ENCODE results near the gene ENG.

The ENG gene

DNA sequence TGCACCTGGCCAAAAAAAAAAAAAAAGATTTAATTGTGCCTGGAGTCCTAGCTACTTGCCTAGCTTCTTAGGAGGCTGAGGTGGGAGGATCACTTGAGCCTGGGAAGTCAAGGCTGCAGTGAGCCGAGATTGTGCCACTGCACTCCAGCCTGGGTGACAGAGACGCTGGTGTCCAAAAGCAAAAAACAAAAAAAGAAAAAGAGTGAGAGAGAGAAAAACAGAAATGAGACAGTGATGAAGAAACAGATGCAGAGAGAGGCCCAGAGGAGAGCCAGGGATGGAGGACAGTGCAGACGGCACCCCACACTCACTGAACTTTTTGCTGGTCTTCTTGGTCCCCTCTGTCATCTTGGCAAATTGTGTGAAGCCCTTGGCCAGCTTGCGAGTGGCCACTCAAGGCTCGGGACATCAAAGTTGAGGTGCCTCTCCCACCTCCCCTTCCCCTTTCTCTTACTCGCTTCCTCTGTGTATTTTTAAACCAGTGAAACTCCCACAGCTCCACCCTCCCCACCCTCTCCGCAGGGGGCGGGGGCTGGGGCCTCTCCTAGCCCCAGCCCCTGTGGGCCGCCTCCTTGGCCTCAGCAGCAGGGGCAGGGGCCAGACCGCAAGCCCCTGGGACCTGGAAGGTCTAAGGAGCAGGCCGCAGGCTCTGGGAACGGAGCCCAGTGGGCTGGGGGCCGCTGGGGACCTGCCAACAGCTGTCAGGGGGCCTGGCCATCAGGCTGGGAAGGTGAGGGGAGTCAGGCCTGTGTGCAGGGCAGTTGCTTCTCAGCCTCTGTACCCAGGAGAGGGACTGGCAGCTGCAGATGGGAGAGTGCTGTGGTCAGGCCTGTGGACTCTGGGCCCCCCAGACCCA, 76.0 kb downstream of the ENG start, which contains the start of gene SH2D3C:
TSS of gene SH2D3C (minus strand) at position 387 of the 856 bp plus-strand sequence. CDS start at position 348, 39 bp downstream.
- DNase-seq (ENCODE audit: low read depth in 3 of 3, low spot score in 1 of 3): peak in 1 of 3 donors; percentile 39

DNA sequence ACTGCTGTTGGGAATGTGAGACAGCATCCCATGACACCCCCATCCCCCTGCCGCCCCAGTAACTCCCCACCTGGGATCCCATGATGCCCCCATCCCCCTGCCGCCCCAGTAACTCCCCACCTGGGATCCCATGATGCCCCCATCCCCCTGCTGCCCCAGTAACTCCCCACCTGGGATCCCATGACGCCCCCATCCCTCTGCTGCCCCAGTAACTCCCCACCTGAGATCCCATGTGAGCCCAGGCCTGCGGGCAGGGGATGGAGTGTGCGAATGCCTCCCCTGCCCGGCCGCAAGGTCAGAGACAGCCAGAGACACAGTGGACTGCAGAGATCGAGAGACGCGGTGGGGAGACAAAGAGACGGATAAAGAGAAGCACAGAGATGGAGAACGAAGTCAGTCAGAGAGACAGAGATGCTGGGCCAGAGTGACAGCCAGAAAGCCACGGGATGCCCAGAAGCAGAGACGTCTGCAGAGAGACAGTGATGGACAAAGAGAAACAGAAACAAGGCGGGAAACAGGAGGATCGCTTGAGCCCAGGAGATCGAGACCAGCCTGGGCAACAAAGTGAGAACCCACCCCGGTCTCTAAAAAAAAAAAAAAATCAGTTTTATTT, 77.0 kb downstream of the ENG start:
- DNase-seq (ENCODE audit: low read depth in 3 of 3, low spot score in 1 of 3): no peak

GRCh38 chr9:127776924-127777289, 77.6 kb downstream of the ENG start:
- DNase-seq (ENCODE audit: low read depth in 3 of 3, low spot score in 1 of 3): no peak

DNA sequence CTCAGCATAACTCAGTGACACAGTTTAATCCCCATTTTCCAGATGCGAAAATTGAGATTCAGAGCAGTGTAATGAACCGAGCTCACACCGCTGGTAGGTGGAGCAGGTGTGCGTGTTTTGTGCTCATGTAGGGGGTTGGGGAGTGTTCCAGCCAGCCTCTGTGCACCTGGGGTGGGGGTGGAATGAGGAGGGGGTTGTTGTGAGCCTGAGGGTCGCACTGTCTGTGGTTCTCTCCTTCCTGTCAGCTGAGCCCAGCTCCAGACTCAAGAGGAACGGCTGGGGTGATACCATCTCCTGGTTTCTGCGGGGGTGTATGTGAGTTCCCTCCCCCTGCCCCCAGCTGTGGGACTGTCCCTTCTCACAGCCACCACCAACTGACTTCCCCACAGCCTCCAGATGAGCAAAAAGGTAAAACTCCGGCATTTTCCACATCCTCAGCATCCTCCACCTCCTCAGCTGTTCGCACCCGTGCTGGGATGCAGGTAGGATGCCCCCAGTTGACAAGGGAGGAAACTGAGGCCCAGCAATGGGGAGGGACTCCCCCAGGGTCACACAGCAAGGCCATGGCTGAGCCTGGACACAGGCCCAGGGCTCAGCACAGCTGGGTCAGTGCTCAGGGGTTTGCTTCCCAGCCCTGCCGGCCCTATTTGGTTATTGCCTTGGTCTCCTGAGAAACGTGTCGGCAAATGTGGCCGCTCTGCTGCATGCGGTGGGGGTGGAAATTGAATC, 78.1 kb downstream of the ENG start:
- peak; percentile 45 to 68 (median 67) for DNase-seq (ENCODE audit: low read depth in 3 of 3, low spot score in 1 of 3)

GRCh38 chr9:127773981-127774380, 80.5 kb downstream of the ENG start:
- DNase-seq (ENCODE audit: low read depth in 3 of 3, low spot score in 1 of 3): no peak

GRCh38 chr9:127773272-127773671, 81.2 kb downstream of the ENG start:
- no peak for DNase-seq (ENCODE audit: low read depth in 3 of 3, low spot score in 1 of 3)

GRCh38 chr9:127772603-127773002, 81.9 kb downstream of the ENG start:
- no peak for DNase-seq (ENCODE audit: low read depth in 3 of 3, low spot score in 1 of 3)

- no peak for DNase-seq (ENCODE audit: low read depth in 3 of 3, low spot score in 1 of 3)
Measured at GRCh38 chr9:127771570-127772189, 82.8 kb downstream of the ENG start.

- peak; percentile 90 to 96 (median 95) for DNase-seq (ENCODE audit: low read depth in 3 of 3, low spot score in 1 of 3)
Measured at GRCh38 chr9:127770905-127771569, 83.4 kb downstream of the ENG start.

- no peak for DNase-seq (ENCODE audit: low read depth in 3 of 3, low spot score in 1 of 3)
Measured at GRCh38 chr9:127770583-127770904, 83.9 kb downstream of the ENG start.

- no peak for DNase-seq (ENCODE audit: low read depth in 3 of 3, low spot score in 1 of 3)
Measured at GRCh38 chr9:127769929-127770582, 84.4 kb downstream of the ENG start.

GRCh38 chr9:127769101-127769500, 85.4 kb downstream of the ENG start:
- DNase-seq (ENCODE audit: low read depth in 3 of 3, low spot score in 1 of 3): no peak

GRCh38 chr9:127768698-127769097, 85.8 kb downstream of the ENG start:
- no peak for DNase-seq (ENCODE audit: low read depth in 3 of 3, low spot score in 1 of 3)

DNA sequence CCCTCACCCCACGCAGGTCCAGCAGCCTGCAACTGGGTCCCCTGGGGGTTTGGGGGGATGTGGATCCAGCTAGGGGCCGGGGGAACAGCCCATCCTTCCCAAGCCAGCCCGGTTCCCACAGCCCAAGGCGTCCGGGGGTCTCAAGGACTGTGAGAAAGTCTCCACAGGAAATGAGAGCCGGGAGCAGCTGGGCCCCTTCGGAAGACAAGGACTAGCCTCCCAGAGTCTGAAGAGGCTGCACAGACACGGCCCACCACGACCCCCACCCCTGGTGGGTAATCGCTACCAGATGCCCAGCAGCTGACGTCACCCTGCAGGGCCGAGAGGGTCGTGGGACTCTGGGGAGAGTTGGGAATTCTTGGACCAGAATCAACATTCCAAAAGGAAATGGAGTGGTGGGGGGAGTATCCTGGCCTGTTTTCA, 86.5 kb downstream of the ENG start:
- no peak for DNase-seq (ENCODE audit: low read depth in 3 of 3, low spot score in 1 of 3)

GRCh38 chr9:127767410-127767809, 87.0 kb downstream of the ENG start:
- DNase-seq (ENCODE audit: low read depth in 3 of 3, low spot score in 1 of 3): no peak

- DNase-seq (ENCODE audit: low read depth in 3 of 3, low spot score in 1 of 3): no peak
Measured at GRCh38 chr9:127765418-127765817, 89.0 kb downstream of the ENG start.
